Right lobe of liver (tissue), 4 donors: ENCODE results near the gene NUMA1.

ENCODE experiments used
- CTCF ChIP-seq, 4 donors: fragments of 200-600 bp in 3 of 4; fragments of 450-650 bp in 1 of 4; IDR thresholded peaks; one replicate each; pipeline versions ENCODE4 v1.5.1 to v1.8.0; 2016 to 2022; ENCODE audit warnings: antibody characterized with exemption in 4 of 4, mild to moderate bottlenecking in 2 of 4
- POLR2A ChIP-seq: fragments of 450-650 bp; IDR thresholded peaks from one replicate; pipeline ENCODE4 v1.6.1; 2017; ENCODE audit warnings: antibody characterized with exemption, mild to moderate bottlenecking
- donor health status: DM: no; HTN: no; CAD: no.
- donor health status: DM: no; HTN: no; CAD: no.
- donor health status: DM: no; HTN: yes; CAD: no.

GRCh38 chr11:72079819-72080325 lies 470 bp downstream of the NUMA1 start:
- TF ChIP-seq CTCF (IDR thresholded peaks at IDR 0.05) = no peak
- no peak for TF ChIP-seq POLR2A
